Neural cell (in vitro differentiated cells): ENCODE results near the gene COBL. TPM values are rescaled to one million over a fixed set of nuclear protein-coding genes. Genes with fewer than 3 reads are reported as not detected.

ENCODE experiments used
- H2AFZ ChIP-seq: fragments of 200-600, 300-800 bp; sonication (generic), shearing (Covaris generic); 2 replicates; pipeline ENCODE4 v1.6.0; 2014; ENCODE audit warnings: low read depth, mild to moderate bottlenecking, antibody characterized with exemption, low read length, moderate library complexity
- H3F3A ChIP-seq: fragments of 200-600 bp; shearing (Covaris generic); 2 replicates; pipeline ENCODE4 v1.6.1; 2016; ENCODE audit warnings: mild to moderate bottlenecking, moderate library complexity, mixed read lengths, antibody characterized with exemption, low read length; ENCODE audit not compliant: insufficient read depth, poor library complexity, severe bottlenecking
- H3K27ac ChIP-seq: fragments of 200-600, 300-800 bp; sonication (generic), shearing (Covaris generic); 2 replicates; pipeline ENCODE4 v1.5.1; 2014; ENCODE audit warnings: mild to moderate bottlenecking, low read length, moderate library complexity
- H3K27me3 ChIP-seq: fragments of 300-800, 200-600 bp; sonication (generic), shearing (Covaris generic); 2 replicates; pipeline ENCODE4 v1.6.0; 2014; ENCODE audit warnings: mild to moderate bottlenecking, low read depth, low read length, moderate library complexity; ENCODE audit not compliant: insufficient read depth
- H3K36me3 ChIP-seq: fragments of 300-800, 200-600 bp; sonication (generic), shearing (Covaris generic); 2 replicates; pipeline ENCODE4 v1.5.1; 2014; ENCODE audit warnings: mild to moderate bottlenecking, antibody characterized with exemption, low read length, moderate library complexity; ENCODE audit not compliant: insufficient read depth
- H3K4me2 ChIP-seq: fragments of 300-800, 200-600 bp; sonication (generic), shearing (Covaris generic); 2 replicates; pipeline ENCODE4 v1.6.0; 2014; ENCODE audit warnings: mild to moderate bottlenecking, low read length
- H3K4me3 ChIP-seq: fragments of 300-800, 200-600 bp; sonication (generic), shearing (Covaris generic); 2 replicates; pipeline ENCODE4 v1.5.1; 2014; ENCODE audit warnings: mild to moderate bottlenecking, low read length, moderate library complexity
- H3K79me2 ChIP-seq: fragments of 200-600 bp; shearing (Covaris generic); replicated peaks from 2 replicates; pipeline ENCODE4 v1.6.0; 2014; ENCODE audit warnings: mild to moderate bottlenecking, low read length, moderate library complexity; ENCODE audit not compliant: insufficient read depth
- H3K9ac ChIP-seq: fragments of 300-800, 200-600 bp; sonication (generic), shearing (Covaris generic); 2 replicates; pipeline ENCODE4 v1.6.1; 2016; ENCODE audit warnings: mild to moderate bottlenecking, low read length, mixed read lengths
- H3K9me2 ChIP-seq: fragments of 200-600 bp; shearing (Covaris generic); 2 replicates; pipeline ENCODE4 v1.6.1; 2016; ENCODE audit warnings: mild to moderate bottlenecking, low read length, mixed read lengths; ENCODE audit not compliant: insufficient read depth
- H3K9me3 ChIP-seq: fragments of 200-600, 300-800 bp; sonication (generic), shearing (Covaris generic); 2 replicates; pipeline ENCODE4 v1.6.1; 2016; ENCODE audit warnings: mild to moderate bottlenecking, mixed run types, low read length, moderate library complexity, mixed read lengths
- H4K20me1 ChIP-seq: fragments of 200-600 bp; shearing (Covaris generic); 2 replicates; pipeline ENCODE4 v1.6.1; 2016; ENCODE audit warnings: mild to moderate bottlenecking, mixed run types; ENCODE audit not compliant: insufficient read depth
- EP300 ChIP-seq: fragments of 450-650 bp; conservative IDR thresholded peaks from 2 replicates; pipeline ENCODE4 v1.6.1; 2014; ENCODE audit warnings: antibody characterized with exemption, mild to moderate bottlenecking, moderate library complexity; ENCODE audit not compliant: poor library complexity, severe bottlenecking
- EZH2 ChIP-seq: fragments of 200-600, 300-800 bp; shearing (Covaris generic), sonication (generic); IDR thresholded peaks from 2 replicates; pipeline ENCODE4 v1.6.1; 2014; ENCODE audit warnings: antibody characterized with exemption, low read length, borderline replicate concordance, mild to moderate bottlenecking; ENCODE audit not compliant: insufficient read depth, poor library complexity, severe bottlenecking
- MXI1 ChIP-seq: fragments of 450-650 bp; conservative IDR thresholded peaks from 2 replicates; pipeline ENCODE4 v1.6.1; 2014; ENCODE audit warnings: antibody characterized with exemption, mild to moderate bottlenecking; ENCODE audit not compliant: poor library complexity, severe bottlenecking
- POLR2AphosphoS5 ChIP-seq: IDR thresholded peaks from 2 replicates; pipeline ENCODE4 v1.6.1; 2012
- RAD21 ChIP-seq: fragments of 450-650 bp; conservative IDR thresholded peaks from 2 replicates; pipeline ENCODE4 v1.6.1; 2014; ENCODE audit warnings: antibody characterized with exemption, mild to moderate bottlenecking, moderate library complexity
- REST ChIP-seq: IDR thresholded peaks from 2 replicates; pipeline ENCODE4 v1.6.1; 2012; ENCODE audit warnings: borderline replicate concordance
- SMC3 ChIP-seq: fragments of 450-650 bp; conservative IDR thresholded peaks from 2 replicates; pipeline ENCODE4 v1.6.1; 2014; ENCODE audit warnings: antibody characterized with exemption, mild to moderate bottlenecking, moderate library complexity; ENCODE audit not compliant: poor library complexity
- TAF1 ChIP-seq: IDR thresholded peaks from 2 replicates; pipeline ENCODE4 v1.6.1; 2012; ENCODE audit warnings: low read depth
- polyA plus RNA-seq: library from polyadenylated mRNA; depleted of rRNA; stranded (reverse); fragments of >200 nt; gene quantifications from 2 replicates; pipeline ENCODE4 v1.2.3, GENCODE V29; 2014
- TF ChIP-seq, protein P1 (sequence below): fragments of 450-650 bp; IDR thresholded peaks from 2 replicates; pipeline ENCODE4 v1.5.1; 2014; ENCODE audit warnings: antibody characterized with exemption, mild to moderate bottlenecking, moderate library complexity; ENCODE audit not compliant: poor library complexity, severe bottlenecking

Gene COBL
- polyA plus RNA-seq, 1 donor from 2014 or later, result 0.12 TPM

DNA sequence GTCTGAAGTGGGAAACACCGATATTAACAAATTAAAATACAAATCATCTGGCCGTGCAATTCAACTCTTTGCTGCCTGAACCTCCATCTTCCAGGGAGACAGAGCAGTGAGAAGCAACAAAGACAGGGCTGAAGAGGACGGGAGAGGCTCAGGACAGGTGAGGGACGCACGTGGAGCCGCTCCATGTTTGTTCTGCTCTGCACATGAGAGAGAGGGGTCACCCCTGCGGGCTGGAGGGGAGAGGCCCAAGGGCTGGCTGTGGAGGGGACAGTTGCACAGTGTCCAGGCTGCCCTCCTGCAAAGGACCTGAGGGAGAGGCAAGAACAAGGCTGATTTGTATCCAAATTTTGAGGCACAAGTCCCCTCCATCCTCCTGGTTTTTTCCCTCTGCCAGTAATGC, 41.7 kb downstream of the COBL start:
- H3K36me3 ChIP-seq, result no peaks in the 10 kb centered on the region
- no peaks in the 10 kb centered on the region for H3K9me2 ChIP-seq
- H4K20me1 ChIP-seq, result no peaks in the 10 kb centered on the region
- no peak overlapping the region for H3K27ac ChIP-seq
- H2AFZ ChIP-seq, result no peak overlapping the region
- H3F3A ChIP-seq, result no peaks in the 10 kb centered on the region
- no peaks in the 10 kb centered on the region for H3K27me3 ChIP-seq
- H3K4me2 ChIP-seq, result no peak overlapping the region
- H3K9ac ChIP-seq, result no peak overlapping the region
- H3K9me3 ChIP-seq, result no peaks in the 10 kb centered on the region
- no peak overlapping the region for H3K4me3 ChIP-seq
- H3K79me2 ChIP-seq, result no peaks in the 10 kb centered on the region
- no peak for TF ChIP-seq EZH2
- TF ChIP-seq EP300, result no peak
- TF ChIP-seq POLR2AphosphoS5, result no peak
- TF ChIP-seq TAF1, result no peak
- no peak for TF ChIP-seq RAD21
- no peak for TF ChIP-seq REST

GRCh38 chr7:51274001-51274400, 42.6 kb downstream of the COBL start:
- no peaks in the 10 kb centered on the region for H3F3A ChIP-seq
- no peaks in the 10 kb centered on the region for H3K36me3 ChIP-seq
- H4K20me1 ChIP-seq, result no peaks in the 10 kb centered on the region
- H3K79me2 ChIP-seq, result no peaks in the 10 kb centered on the region
- no peak overlapping the region for H2AFZ ChIP-seq
- no peaks in the 10 kb centered on the region for H3K9me2 ChIP-seq
- H3K27me3 ChIP-seq, result no peaks in the 10 kb centered on the region
- H3K9ac ChIP-seq, result no peak overlapping the region
- no peak overlapping the region for H3K4me2 ChIP-seq
- H3K27ac ChIP-seq, result no peak overlapping the region
- TF ChIP-seq RAD21 (no peak), SMC3 (no peak), REST (no peak), EZH2 (no peak), MXI1 (no peak), POLR2AphosphoS5 (no peak)
- TF ChIP-seq, protein P1, sequence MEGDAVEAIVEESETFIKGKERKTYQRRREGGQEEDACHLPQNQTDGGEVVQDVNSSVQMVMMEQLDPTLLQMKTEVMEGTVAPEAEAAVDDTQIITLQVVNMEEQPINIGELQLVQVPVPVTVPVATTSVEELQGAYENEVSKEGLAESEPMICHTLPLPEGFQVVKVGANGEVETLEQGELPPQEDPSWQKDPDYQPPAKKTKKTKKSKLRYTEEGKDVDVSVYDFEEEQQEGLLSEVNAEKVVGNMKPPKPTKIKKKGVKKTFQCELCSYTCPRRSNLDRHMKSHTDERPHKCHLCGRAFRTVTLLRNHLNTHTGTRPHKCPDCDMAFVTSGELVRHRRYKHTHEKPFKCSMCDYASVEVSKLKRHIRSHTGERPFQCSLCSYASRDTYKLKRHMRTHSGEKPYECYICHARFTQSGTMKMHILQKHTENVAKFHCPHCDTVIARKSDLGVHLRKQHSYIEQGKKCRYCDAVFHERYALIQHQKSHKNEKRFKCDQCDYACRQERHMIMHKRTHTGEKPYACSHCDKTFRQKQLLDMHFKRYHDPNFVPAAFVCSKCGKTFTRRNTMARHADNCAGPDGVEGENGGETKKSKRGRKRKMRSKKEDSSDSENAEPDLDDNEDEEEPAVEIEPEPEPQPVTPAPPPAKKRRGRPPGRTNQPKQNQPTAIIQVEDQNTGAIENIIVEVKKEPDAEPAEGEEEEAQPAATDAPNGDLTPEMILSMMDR, result no peak
- H3K9me3 ChIP-seq, result no peaks in the 10 kb centered on the region
- no peak overlapping the region for H3K4me3 ChIP-seq
